Ascending aorta (tissue), 2 donors: ENCODE results near the gene CDH23. TPM values are rescaled to one million over a fixed set of nuclear protein-coding genes. Genes with fewer than 3 reads are reported as not detected.

Source experiments
- DNase-seq, 2 donors: peaks; one replicate each; pipeline ENCODE4 v3.0.0-alpha.2; 2019; ENCODE audit warnings: low spot score in 2 of 2
- H3K27ac ChIP-seq, 2 donors: fragments of 200-600 bp; sonication (generic); one replicate each; pipeline ENCODE4 v1.5.1; 2016 to 2017; ENCODE audit warnings: mild to moderate bottlenecking in 1 of 2
- H3K27me3 ChIP-seq: fragments of 200-600 bp; sonication (generic); one replicate; pipeline ENCODE4 v1.5.1; 2017
- H3K36me3 ChIP-seq, 2 donors: fragments of 200-600 bp; sonication (generic); one replicate each; pipeline ENCODE4 v1.5.1; 2016
- H3K4me1 ChIP-seq, 2 donors: fragments of 200-600 bp; sonication (generic); one replicate each; pipeline ENCODE4 v1.5.1; 2016 to 2017; ENCODE audit warnings: mild to moderate bottlenecking in 1 of 2
- H3K4me3 ChIP-seq, 2 donors: fragments of 200-600 bp; sonication (generic); one replicate each; pipeline ENCODE4 v1.5.1; 2016 to 2017; ENCODE audit warnings: mild to moderate bottlenecking in 1 of 2
- H3K9me3 ChIP-seq, 2 donors: fragments of 200-600 bp; sonication (generic); one replicate each; pipeline ENCODE4 v1.5.1; 2016
- intact Hi-C: fragments of 100-400 bp; cut with DNase I; formaldehyde crosslinking; loops from one replicate; pipeline ENCODE4 v1.15.1; 2023
- total RNA-seq: library from RNA; depleted of rRNA; stranded (reverse); fragments of >200 nt; gene quantifications from one replicate; pipeline ENCODE4 v1.1.0, GENCODE V29; 2016
- TF ChIP-seq, protein P1 (sequence below), 3 experiments: fragments of 200-600 bp in 2 of 3; fragments of 450-650 bp in 1 of 3; sonication (generic) in 2 of 3; IDR thresholded peaks; one replicate each; pipeline ENCODE4 v1.5.1; 2016 to 2019; ENCODE audit warnings: antibody characterized with exemption in 3 of 3, mild to moderate bottlenecking in 1 of 3, moderate library complexity in 1 of 3

Gene CDH23
- total RNA-seq, 1 donor from 2014 or later: 40.9 TPM

GRCh38 chr10:71600849-71601248, 204.1 kb downstream of the CDH23 start:
- Histone ChIP-seq H3K4me1 (no peaks in the 10 kb centered on the region), H3K27me3 (no peaks in the 10 kb centered on the region), H3K4me3 (no peak overlapping the region), H3K9me3 (no peaks in the 10 kb centered on the region), H3K36me3 (no peaks in the 10 kb centered on the region), H3K27ac (no peak overlapping the region)
- TF ChIP-seq, protein P1, sequence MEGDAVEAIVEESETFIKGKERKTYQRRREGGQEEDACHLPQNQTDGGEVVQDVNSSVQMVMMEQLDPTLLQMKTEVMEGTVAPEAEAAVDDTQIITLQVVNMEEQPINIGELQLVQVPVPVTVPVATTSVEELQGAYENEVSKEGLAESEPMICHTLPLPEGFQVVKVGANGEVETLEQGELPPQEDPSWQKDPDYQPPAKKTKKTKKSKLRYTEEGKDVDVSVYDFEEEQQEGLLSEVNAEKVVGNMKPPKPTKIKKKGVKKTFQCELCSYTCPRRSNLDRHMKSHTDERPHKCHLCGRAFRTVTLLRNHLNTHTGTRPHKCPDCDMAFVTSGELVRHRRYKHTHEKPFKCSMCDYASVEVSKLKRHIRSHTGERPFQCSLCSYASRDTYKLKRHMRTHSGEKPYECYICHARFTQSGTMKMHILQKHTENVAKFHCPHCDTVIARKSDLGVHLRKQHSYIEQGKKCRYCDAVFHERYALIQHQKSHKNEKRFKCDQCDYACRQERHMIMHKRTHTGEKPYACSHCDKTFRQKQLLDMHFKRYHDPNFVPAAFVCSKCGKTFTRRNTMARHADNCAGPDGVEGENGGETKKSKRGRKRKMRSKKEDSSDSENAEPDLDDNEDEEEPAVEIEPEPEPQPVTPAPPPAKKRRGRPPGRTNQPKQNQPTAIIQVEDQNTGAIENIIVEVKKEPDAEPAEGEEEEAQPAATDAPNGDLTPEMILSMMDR (IDR thresholded peaks at IDR 0.05): no peak
- DNase-seq: no peak
- intact Hi-C loops: no loop called here

- Histone ChIP-seq H3K27me3 (no peaks in the 10 kb centered on the region), H3K4me1 (no peaks in the 10 kb centered on the region), H3K4me3 (no peak overlapping the region), H3K27ac (no peak overlapping the region), H3K9me3 (no peaks in the 10 kb centered on the region), H3K36me3 (no peaks in the 10 kb centered on the region)
- intact Hi-C loops: no loop called here
- DNase-seq: no peak
- TF ChIP-seq, protein P1 (IDR thresholded peaks at IDR 0.05): no peak
Measured at GRCh38 chr10:71601273-71601672, 204.6 kb downstream of the CDH23 start.

DNA sequence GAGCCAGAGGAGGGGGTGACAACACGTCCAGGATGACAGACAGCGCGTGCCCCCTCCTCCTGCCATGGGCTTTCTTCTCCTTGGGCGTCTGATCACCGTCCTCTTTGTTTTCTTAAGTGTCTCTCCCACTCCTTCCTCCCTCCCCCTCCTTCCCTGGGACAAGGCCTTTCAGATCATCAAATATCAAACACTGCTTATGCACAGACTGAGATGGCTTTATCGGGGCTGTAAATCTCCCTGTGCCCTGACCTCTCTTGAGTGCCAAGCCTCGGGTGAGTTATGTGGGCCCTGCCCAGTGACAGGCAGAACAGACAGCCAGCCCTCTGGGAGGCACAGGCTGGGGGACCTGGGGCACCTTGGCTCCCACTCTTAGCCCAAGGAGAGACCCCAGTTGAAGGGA, 206.4 kb downstream of the CDH23 start:
- Histone ChIP-seq H3K27me3 (no peaks in the 10 kb centered on the region), H3K9me3 (no peaks in the 10 kb centered on the region), H3K36me3 (no peaks in the 10 kb centered on the region), H3K4me3 (no peak overlapping the region), H3K27ac (no peak overlapping the region), H3K4me1 (no peaks in the 10 kb centered on the region)
- no peak for DNase-seq
- TF ChIP-seq, protein P1 (IDR thresholded peaks at IDR 0.05): no peak
- intact Hi-C loops: no loop called here

DNA sequence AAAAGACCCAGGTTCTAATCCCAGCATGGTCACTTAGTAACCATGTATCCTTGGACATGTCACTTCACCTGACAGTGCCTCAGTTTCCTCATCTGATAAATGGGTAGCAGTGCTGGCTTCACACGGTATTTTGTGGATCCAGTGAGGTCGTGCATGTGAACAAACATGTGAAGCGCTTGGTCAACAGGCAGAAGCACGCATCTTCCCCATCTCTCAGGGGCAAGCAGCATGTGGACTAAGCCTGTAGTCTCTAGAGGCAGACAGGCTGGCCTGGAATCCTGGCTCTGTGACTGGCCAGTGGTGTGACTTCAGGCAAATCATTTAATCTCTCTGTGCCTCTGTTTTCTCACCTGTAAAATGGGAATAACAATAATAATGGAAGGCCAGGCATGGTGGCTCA, 207.0 kb downstream of the CDH23 start:
- Histone ChIP-seq H3K4me1 (no peaks in the 10 kb centered on the region), H3K9me3 (no peaks in the 10 kb centered on the region), H3K27ac (no peak overlapping the region), H3K27me3 (no peaks in the 10 kb centered on the region), H3K4me3 (no peak overlapping the region), H3K36me3 (no peaks in the 10 kb centered on the region)
- TF ChIP-seq, protein P1 (IDR thresholded peaks at IDR 0.05): no peak
- no peak for DNase-seq
- intact Hi-C loops: no loop called here

DNA sequence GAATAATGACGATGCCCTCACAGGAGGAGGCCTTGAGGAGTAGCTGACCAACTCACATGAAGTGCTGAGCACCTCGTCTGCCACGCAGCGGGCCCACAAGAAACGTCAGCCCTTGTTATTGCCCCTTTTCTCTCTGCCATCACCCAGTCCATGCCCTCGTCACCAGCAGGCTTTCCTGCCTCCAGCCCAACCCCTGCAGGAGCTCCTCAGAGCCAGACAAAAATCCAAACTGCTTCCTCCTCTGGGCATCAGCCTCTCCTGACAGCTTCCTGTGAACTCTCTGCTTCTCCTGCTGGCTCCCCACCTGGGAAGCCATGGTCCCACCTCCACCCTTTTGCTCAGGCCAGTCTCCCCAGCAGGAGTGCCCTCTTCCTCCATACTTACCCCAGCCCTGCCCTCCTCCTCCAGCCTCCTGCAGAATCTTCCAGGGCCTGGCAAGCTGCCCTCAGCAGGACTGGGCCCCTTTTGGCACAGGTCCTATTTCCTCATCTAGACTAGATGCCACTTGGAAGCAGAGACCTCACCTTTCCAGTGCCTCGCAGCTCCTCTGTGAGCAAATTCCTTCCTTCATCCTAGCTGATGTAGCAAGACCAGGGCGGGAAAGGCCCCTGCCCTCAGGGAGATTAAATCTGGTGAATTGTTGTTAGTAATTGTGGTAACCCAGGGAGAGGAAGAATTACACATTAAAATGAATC, 207.8 kb downstream of the CDH23 start:
- no peak for DNase-seq
- TF ChIP-seq, protein P1 (IDR thresholded peaks at IDR 0.05): no peak
- no peak overlapping the region for H3K27ac ChIP-seq
- intact Hi-C loops: no loop called here
- H3K4me1 ChIP-seq: no peaks in the 10 kb centered on the region
- H3K27me3 ChIP-seq: no peaks in the 10 kb centered on the region
- H3K9me3 ChIP-seq: no peaks in the 10 kb centered on the region
- H3K36me3 ChIP-seq: no peaks in the 10 kb centered on the region
- no peak overlapping the region for H3K4me3 ChIP-seq
